Urinary bladder (tissue), 4 donors: ENCODE measurements around the gene ROS1. TPM values are rescaled to one million over a fixed set of nuclear protein-coding genes. Genes with fewer than 3 reads are reported as not detected.

Experiments used
- DNase-seq: peaks from one replicate; pipeline ENCODE4 v3.0.0-alpha.2; 2015; ENCODE audit errors: extremely low spot score
- H3K27ac ChIP-seq: one replicate; pipeline ENCODE4 v1.5.1; 2013; ENCODE audit warnings: low read depth, mild to moderate bottlenecking, moderate library complexity
- H3K36me3 ChIP-seq: one replicate; pipeline ENCODE4 v1.6.1; 2013; ENCODE audit warnings: mild to moderate bottlenecking, moderate library complexity; ENCODE audit not compliant: insufficient read depth
- H3K4me1 ChIP-seq: one replicate; pipeline ENCODE4 v1.6.1; 2013; ENCODE audit warnings: mild to moderate bottlenecking, moderate library complexity; ENCODE audit not compliant: insufficient read depth
- H3K4me3 ChIP-seq: one replicate; pipeline ENCODE4 v1.5.1; 2013; ENCODE audit warnings: low read depth, low read length
- WGBS: extraction: QIAGEN DNeasy Blood & Tissue Kit; methylation state at CpG from one replicate; pipeline ENCODE4 v1.1.7; 2013; 5-methylcytosine and 5-hydroxymethylcytosine counted together
- polyA plus RNA-seq: library from polyadenylated mRNA; stranded (reverse); fragments of 200-250 nt; gene quantifications from one replicate; pipeline ENCODE4 v1.2.3, GENCODE V29; 2013
- total RNA-seq: library from RNA; depleted of rRNA; stranded (reverse); fragments of >200 nt; gene quantifications from one replicate; pipeline ENCODE4 v1.2.3, GENCODE V29; 2014
- donor health status: healthy with polysubstance abuse.
- donor health status: healthy.

The ROS1 gene
- total and polyA plus RNA-seq, 2 donors: not detected

- Histone ChIP-seq H3K4me1 (no peaks in the 10 kb centered on the region), H3K36me3 (no peaks in the 10 kb centered on the region), H3K4me3 (no peak overlapping the region), H3K27ac (no peak overlapping the region)
- no peak for DNase-seq
Measured at GRCh38 chr6:117414770-117415169, 11.0 kb downstream of the ROS1 start.

GRCh38 chr6:117411474-117411873 is 14.3 kb downstream of the ROS1 start:
- WGBS: 68% methylated on average over 3 of the region's 3 CpGs
- no peaks in the 10 kb centered on the region for H3K36me3 ChIP-seq

GRCh38 chr6:117409863-117410262 is 15.9 kb downstream of the ROS1 start:
- Histone ChIP-seq H3K4me3 (no peak overlapping the region), H3K36me3 (no peaks in the 10 kb centered on the region), H3K27ac (no peak overlapping the region), H3K4me1 (no peaks in the 10 kb centered on the region)
- DNase-seq: no peak
- WGBS: 66% methylated on average over 4 of the region's 4 CpGs

More at GRCh38 chr6:117411474-117411873, 14.3 kb downstream of the ROS1 start:
- H3K4me1 ChIP-seq: no peaks in the 10 kb centered on the region
- H3K4me3 ChIP-seq: no peak overlapping the region
- H3K27ac ChIP-seq: no peak overlapping the region
- no peak for DNase-seq

GRCh38 chr6:117409420-117409819 is 16.3 kb downstream of the ROS1 start:
- H3K4me3 ChIP-seq: no peak overlapping the region
- H3K4me1 ChIP-seq: no peaks in the 10 kb centered on the region
- WGBS: 77% methylated on average over 11 of the region's 11 CpGs
- no peak for DNase-seq
- no peaks in the 10 kb centered on the region for H3K36me3 ChIP-seq
- H3K27ac ChIP-seq: no peak overlapping the region

GRCh38 chr6:117404548-117404947 is 21.2 kb downstream of the ROS1 start:
- Histone ChIP-seq H3K36me3 (no peaks in the 10 kb centered on the region), H3K27ac (no peak overlapping the region), H3K4me3 (no peak overlapping the region), H3K4me1 (no peaks in the 10 kb centered on the region)
- WGBS: 44% methylated on average over 1 of the region's 1 CpG
- DNase-seq: no peak

- H3K27ac ChIP-seq: no peak overlapping the region
- 80% methylated on average over 2 of the region's 2 CpGs for WGBS
Measured at GRCh38 chr6:117401799-117402198, 23.9 kb downstream of the ROS1 start.

GRCh38 chr6:117399924-117400323 is 25.8 kb downstream of the ROS1 start:
- no peak overlapping the region for H3K27ac ChIP-seq

More at GRCh38 chr6:117401799-117402198, 23.9 kb downstream of the ROS1 start:
- no peak overlapping the region for H3K4me3 ChIP-seq
- no peak for DNase-seq
- H3K4me1 ChIP-seq: no peaks in the 10 kb centered on the region
- H3K36me3 ChIP-seq: no peaks in the 10 kb centered on the region

GRCh38 chr6:117399126-117399525 is 26.6 kb downstream of the ROS1 start:
- Histone ChIP-seq H3K4me3 (no peak overlapping the region), H3K36me3 (no peaks in the 10 kb centered on the region), H3K4me1 (no peaks in the 10 kb centered on the region), H3K27ac (no peak overlapping the region)
- DNase-seq: no peak
- whole genome bisulfite sequencing: 90% methylated on average over 5 of the region's 5 CpGs

More at GRCh38 chr6:117399924-117400323, 25.8 kb downstream of the ROS1 start:
- WGBS: 46% methylated on average over 1 of the region's 1 CpG
- H3K36me3 ChIP-seq: no peaks in the 10 kb centered on the region
- DNase-seq: no peak
- H3K4me1 ChIP-seq: no peaks in the 10 kb centered on the region
- no peak overlapping the region for H3K4me3 ChIP-seq

GRCh38 chr6:117397536-117398227 is 28.1 kb downstream of the ROS1 start:
- DNase-seq: no peak
- Histone ChIP-seq H3K36me3 (no peaks in the 10 kb centered on the region), H3K4me3 (no peak overlapping the region), H3K27ac (no peak overlapping the region), H3K4me1 (no peaks in the 10 kb centered on the region)
- WGBS: 62% methylated on average over 3 of the region's 3 CpGs

- no peak overlapping the region for H3K27ac ChIP-seq
- no peaks in the 10 kb centered on the region for H3K36me3 ChIP-seq
- H3K4me3 ChIP-seq: no peak overlapping the region
- 20% methylated on average over 4 of the region's 4 CpGs for WGBS
- no peak for DNase-seq
- no peaks in the 10 kb centered on the region for H3K4me1 ChIP-seq
Measured at GRCh38 chr6:117396228-117396627, 29.5 kb downstream of the ROS1 start.

GRCh38 chr6:117395164-117395563 is 30.6 kb downstream of the ROS1 start:
- Histone ChIP-seq H3K27ac (no peak overlapping the region), H3K4me1 (no peaks in the 10 kb centered on the region), H3K4me3 (no peak overlapping the region), H3K36me3 (no peaks in the 10 kb centered on the region)
- WGBS: 33% methylated on average over 1 of the region's 1 CpG
- DNase-seq: no peak

GRCh38 chr6:117393045-117393444 is 32.7 kb downstream of the ROS1 start:
- DNase-seq: no peak
- Histone ChIP-seq H3K4me3 (no peak overlapping the region), H3K4me1 (no peaks in the 10 kb centered on the region), H3K36me3 (no peaks in the 10 kb centered on the region), H3K27ac (no peak overlapping the region)
- 73% methylated on average over 2 of the region's 2 CpGs for WGBS

GRCh38 chr6:117391874-117392583 is 33.7 kb downstream of the ROS1 start:
- no peak overlapping the region for H3K27ac ChIP-seq
- 58% methylated on average over 3 of the region's 3 CpGs for whole genome bisulfite sequencing
- no peaks in the 10 kb centered on the region for H3K4me1 ChIP-seq

More at GRCh38 chr6:117391874-117392583, 33.7 kb downstream of the ROS1 start:
- DNase-seq: no peak
- H3K36me3 ChIP-seq: no peaks in the 10 kb centered on the region
- no peak overlapping the region for H3K4me3 ChIP-seq
